MM.1S (cell line): Measurements from ENCODE around the gene MSANTD1.

Experiments
- DNase-seq: peaks from one replicate; pipeline ENCODE4 v3.0.0-alpha.2; 2015
- H2AFZ ChIP-seq: fragments of 300-600 bp; sonication (generic); 2 replicates; pipeline ENCODE4 v1.6.0; 2016; ENCODE audit warnings: antibody characterized with exemption, low read length
- H3F3A ChIP-seq: fragments of 300-600 bp; sonication (generic); 2 replicates; pipeline ENCODE4 v1.6.1; 2016; ENCODE audit warnings: mild to moderate bottlenecking, antibody characterized with exemption, low read length, moderate library complexity, mixed read lengths; ENCODE audit not compliant: insufficient read depth
- H3K27ac ChIP-seq: fragments of 300-600 bp; sonication (generic); 2 replicates; pipeline ENCODE4 v1.5.1; 2016; ENCODE audit warnings: mild to moderate bottlenecking, low read length
- H3K27me3 ChIP-seq: fragments of 300-600 bp; sonication (generic); replicated peaks from 2 replicates; pipeline ENCODE4 v1.6.0; 2016; ENCODE audit warnings: low read length; ENCODE audit not compliant: insufficient read depth
- H3K36me3 ChIP-seq: fragments of 300-600 bp; sonication (generic); replicated peaks from 2 replicates; pipeline ENCODE4 v1.6.1; 2016; ENCODE audit warnings: mild to moderate bottlenecking, low read length, mixed read lengths; ENCODE audit not compliant: insufficient read depth
- H3K4me1 ChIP-seq: fragments of 300-600 bp; sonication (generic); 2 replicates; pipeline ENCODE4 v1.6.1; 2016; ENCODE audit warnings: low read length, mixed read lengths
- H3K4me2 ChIP-seq: fragments of 300-600 bp; sonication (generic); 2 replicates; pipeline ENCODE4 v1.6.0; 2016; ENCODE audit warnings: low read depth, low read length
- H3K4me3 ChIP-seq: fragments of 300-600 bp; sonication (generic); 2 replicates; pipeline ENCODE4 v1.5.1; 2016; ENCODE audit warnings: low read length, mixed read lengths
- H3K79me2 ChIP-seq: fragments of 300-600 bp; sonication (generic); 2 replicates; pipeline ENCODE4 v1.6.1; 2016; ENCODE audit warnings: mixed run types, low read length, mixed read lengths
- H3K9ac ChIP-seq: fragments of 300-600 bp; sonication (generic); 2 replicates; pipeline ENCODE4 v1.6.1; 2016; ENCODE audit warnings: low read length, mixed read lengths
- H3K9me2 ChIP-seq: fragments of 300-600 bp; sonication (generic); replicated peaks from 2 replicates; pipeline ENCODE4 v1.6.1; 2016; ENCODE audit warnings: mild to moderate bottlenecking, low read length, mixed read lengths; ENCODE audit not compliant: insufficient read depth
- H3K9me3 ChIP-seq: fragments of 300-600 bp; sonication (generic); replicated peaks from 2 replicates; pipeline ENCODE4 v1.6.1; 2016; ENCODE audit warnings: mild to moderate bottlenecking, low read length, mixed read lengths; ENCODE audit not compliant: insufficient read depth
- H4K20me1 ChIP-seq: fragments of 300-600 bp; sonication (generic); 2 replicates; pipeline ENCODE4 v1.6.1; 2016; ENCODE audit warnings: mild to moderate bottlenecking, low read length, moderate library complexity, mixed read lengths; ENCODE audit not compliant: insufficient read depth
- CTCF ChIP-seq: fragments of 300-600 bp; sonication (generic); IDR thresholded peaks from 2 replicates; pipeline ENCODE4 v1.5.1; 2016; ENCODE audit warnings: antibody characterized with exemption, low read length, mixed read lengths
- EZH2 ChIP-seq: fragments of 300-600 bp; sonication (generic); optimal IDR thresholded peaks from 2 replicates; pipeline ENCODE3; 2017; ENCODE audit warnings: low read depth, mild to moderate bottlenecking, antibody characterized with exemption, low read length, mixed read lengths
- EZH2phosphoT487 ChIP-seq: fragments of 300-600 bp; sonication (generic); IDR thresholded peaks from 2 replicates; pipeline ENCODE4 v1.6.1; 2018; ENCODE audit warnings: antibody characterized with exemption, low read length

Gene MSANTD1

GRCh38 chr4:3291411-3291968, 42.5 kb downstream of the MSANTD1 start:
- Histone ChIP-seq H3K36me3 (no peaks in the 10 kb centered on the region), H3K9ac (peak overlapping the region; percentile 65; the same call in 1 of the 2 replicates), H2AFZ (peak overlapping the region; percentile 99), H3K9me2 (no peaks in the 10 kb centered on the region), H3K79me2 (peaks cover 9% of the 10 kb centered on the region), H3K9me3 (no peaks in the 10 kb centered on the region), H3K4me1 (peaks cover 8% of the 10 kb centered on the region), H3K27me3 (peaks cover 7% of the 10 kb centered on the region), H4K20me1 (no peaks in the 10 kb centered on the region), H3K4me2 (peak overlapping the region; percentile 96), H3F3A (peaks cover 1% of the 10 kb centered on the region; the same call in 1 of the 2 replicates), H3K4me3 (peak overlapping the region; percentile 91), H3K27ac (no peak overlapping the region)
- no peak for DNase-seq
- no peak for TF ChIP-seq EZH2
- no peak for TF ChIP-seq EZH2phosphoT487
- TF ChIP-seq CTCF, result no peak

- Histone ChIP-seq H3K9ac (peak overlapping the region; percentile 65), H4K20me1 (no peaks in the 10 kb centered on the region), H3K9me3 (no peaks in the 10 kb centered on the region), H3K4me2 (peak overlapping the region; percentile 96), H3K4me1 (peaks cover 5% of the 10 kb centered on the region; the same call in 1 of the 2 replicates), H2AFZ (peak overlapping the region; percentile 99), H3K27me3 (peaks cover 3% of the 10 kb centered on the region), H3K4me3 (peak overlapping the region; percentile 91), H3F3A (no peaks in the 10 kb centered on the region), H3K36me3 (no peaks in the 10 kb centered on the region), H3K79me2 (peaks cover 9% of the 10 kb centered on the region), H3K27ac (peak overlapping the region; percentile 29; the same call in 1 of the 2 replicates), H3K9me2 (no peaks in the 10 kb centered on the region)
- no peak for TF ChIP-seq CTCF
- TF ChIP-seq EZH2phosphoT487, result no peak
- TF ChIP-seq EZH2, result no peak
- peak; percentile 49 for DNase-seq
These were observed 43.1 kb downstream of the MSANTD1 start for GRCh38 chr4:3291969-3292570.

GRCh38 chr4:3292571-3293400, 43.8 kb downstream of the MSANTD1 start, which contains the start of gene RGS12:
TSS of gene RGS12 (plus strand) at chr4:3293021. CDS start at chr4:3316171, 23,150 bp downstream.
- Histone ChIP-seq H3K9me2 (no peaks in the 10 kb centered on the region), H4K20me1 (no peaks in the 10 kb centered on the region), H2AFZ (peak within 1 kb of the TSS; percentile 99), H3K4me1 (peaks cover 5% of the 10 kb centered on the region; the same call in 1 of the 2 replicates), H3K36me3 (no peaks in the 10 kb centered on the region), H3K27ac (peak within 1 kb of the TSS; percentile 29; the same call in 1 of the 2 replicates), H3K9me3 (no peaks in the 10 kb centered on the region), H3K4me3 (peak within 1 kb of the TSS; percentile 91), H3K27me3 (no peaks in the 10 kb centered on the region), H3K9ac (peak within 1 kb of the TSS; percentile 73), H3K4me2 (peak within 1 kb of the TSS; percentile 96), H3K79me2 (peaks cover 9% of the 10 kb centered on the region), H3F3A (no peaks in the 10 kb centered on the region)
- no peak for TF ChIP-seq EZH2phosphoT487
- TF ChIP-seq CTCF, result no peak
- no peak for TF ChIP-seq EZH2
- peak; percentile 92 for DNase-seq
